Transverse colon (tissue), 4 donors: ENCODE data around the gene AQP7.

Source experiments
- CTCF ChIP-seq, 5 experiments: fragments of 200-600 bp in 3 of 5; fragments of 450-650 bp in 2 of 5; sonication (generic) in 3 of 5; IDR thresholded peaks; 1 replicate in 2 of 5; 2 replicates in 3 of 5; pipeline ENCODE4 v1.5.1; 2016 to 2017; ENCODE audit warnings: antibody characterized with exemption in 5 of 5, inconsistent platforms in 3 of 5, mild to moderate bottlenecking in 2 of 5, moderate library complexity in 1 of 5
- POLR2AphosphoS5 ChIP-seq, 3 donors: sonication (generic); formaldehyde crosslinking; IDR thresholded peaks; one replicate each; pipeline ENCODE4 v1.6.1; 2016; ENCODE audit warnings: antibody characterized with exemption in 3 of 3

- TF ChIP-seq CTCF (IDR thresholded peaks at IDR 0.05) (no peak), POLR2AphosphoS5 (IDR thresholded peaks at IDR 0.05) (no peak)
Observed at GRCh38 chr9:33440609-33441008, 38.2 kb upstream of the AQP7 start.
